Measurements from ENCODE around the gene CALML5. TPM values are rescaled to one million over a fixed set of nuclear protein-coding genes. Genes with fewer than 3 reads are reported as not detected.

Gene CALML5
- total and polyA plus RNA-seq, 8 donors = 0.92 to 16.2 (median 2.4) TPM; not detected in 5

DNA sequence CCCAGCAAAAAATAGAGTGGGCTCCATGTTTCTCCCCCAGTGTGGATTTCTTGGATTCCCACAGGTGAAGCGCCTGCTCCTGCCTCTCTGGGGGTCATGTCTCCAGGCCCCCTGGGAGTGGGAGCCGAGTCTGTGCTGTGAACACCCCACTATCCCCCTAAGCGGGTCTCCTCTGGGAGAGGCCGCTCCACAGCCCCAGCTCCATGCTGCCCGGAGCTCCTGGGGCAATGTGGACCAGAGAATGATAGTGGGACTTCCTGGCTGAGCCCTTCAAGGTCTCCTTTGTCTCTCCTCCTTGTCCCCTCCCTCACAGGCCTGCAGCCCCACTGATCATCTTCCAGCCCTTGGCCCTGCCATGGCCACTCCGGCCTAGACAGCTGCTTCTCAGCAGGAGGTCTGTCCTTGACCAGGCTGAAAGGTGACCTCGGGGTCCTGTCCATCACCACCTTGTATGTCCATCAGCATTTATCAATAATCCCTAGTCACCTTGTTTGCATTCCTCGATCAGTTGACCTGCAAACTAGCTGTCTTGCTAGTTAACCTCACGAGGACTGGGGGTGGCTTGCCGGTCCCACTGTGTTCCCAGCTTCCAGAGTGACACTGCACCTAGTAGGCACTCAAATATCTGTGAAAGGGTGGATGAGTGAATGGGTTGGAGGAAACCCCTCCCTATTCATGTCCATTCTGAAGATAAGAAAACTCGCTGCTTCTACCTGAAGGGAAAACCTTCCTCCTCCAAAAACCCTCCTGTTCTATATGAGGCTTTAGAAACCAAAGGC, 24.6 kb upstream of the CALML5 start:
- intact Hi-C loops (cut with DNase I; ENCODE audit: low total_unique reads) = no loop called here
- Histone ChIP-seq H3K27ac (no peak overlapping the region), H3K36me3 (no peaks in the 10 kb centered on the region), H3K4me3 (no peak overlapping the region), H3K27me3 (no peaks in the 10 kb centered on the region), H3K9me3 (no peaks in the 10 kb centered on the region), H3K4me1 (peaks cover 0 to 8% (median 0%) of the 10 kb centered on the region in 4 donors)
- DNase-seq = peak in 1 of 2 donors; percentile 11
- 85 to 90% (median 87%) methylated on average over 11 of the region's 11 CpGs for WGBS, 5 donors
- TF ChIP-seq EP300 (IDR thresholded peaks at IDR 0.05) = no peak
- TF ChIP-seq, protein P1, sequence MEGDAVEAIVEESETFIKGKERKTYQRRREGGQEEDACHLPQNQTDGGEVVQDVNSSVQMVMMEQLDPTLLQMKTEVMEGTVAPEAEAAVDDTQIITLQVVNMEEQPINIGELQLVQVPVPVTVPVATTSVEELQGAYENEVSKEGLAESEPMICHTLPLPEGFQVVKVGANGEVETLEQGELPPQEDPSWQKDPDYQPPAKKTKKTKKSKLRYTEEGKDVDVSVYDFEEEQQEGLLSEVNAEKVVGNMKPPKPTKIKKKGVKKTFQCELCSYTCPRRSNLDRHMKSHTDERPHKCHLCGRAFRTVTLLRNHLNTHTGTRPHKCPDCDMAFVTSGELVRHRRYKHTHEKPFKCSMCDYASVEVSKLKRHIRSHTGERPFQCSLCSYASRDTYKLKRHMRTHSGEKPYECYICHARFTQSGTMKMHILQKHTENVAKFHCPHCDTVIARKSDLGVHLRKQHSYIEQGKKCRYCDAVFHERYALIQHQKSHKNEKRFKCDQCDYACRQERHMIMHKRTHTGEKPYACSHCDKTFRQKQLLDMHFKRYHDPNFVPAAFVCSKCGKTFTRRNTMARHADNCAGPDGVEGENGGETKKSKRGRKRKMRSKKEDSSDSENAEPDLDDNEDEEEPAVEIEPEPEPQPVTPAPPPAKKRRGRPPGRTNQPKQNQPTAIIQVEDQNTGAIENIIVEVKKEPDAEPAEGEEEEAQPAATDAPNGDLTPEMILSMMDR (IDR thresholded peaks at IDR 0.05) = no peak
- TF ChIP-seq POLR2A (IDR thresholded peaks at IDR 0.05) = no peak
- no peak for TF ChIP-seq POLR2AphosphoS5 (IDR thresholded peaks at IDR 0.05)

DNA sequence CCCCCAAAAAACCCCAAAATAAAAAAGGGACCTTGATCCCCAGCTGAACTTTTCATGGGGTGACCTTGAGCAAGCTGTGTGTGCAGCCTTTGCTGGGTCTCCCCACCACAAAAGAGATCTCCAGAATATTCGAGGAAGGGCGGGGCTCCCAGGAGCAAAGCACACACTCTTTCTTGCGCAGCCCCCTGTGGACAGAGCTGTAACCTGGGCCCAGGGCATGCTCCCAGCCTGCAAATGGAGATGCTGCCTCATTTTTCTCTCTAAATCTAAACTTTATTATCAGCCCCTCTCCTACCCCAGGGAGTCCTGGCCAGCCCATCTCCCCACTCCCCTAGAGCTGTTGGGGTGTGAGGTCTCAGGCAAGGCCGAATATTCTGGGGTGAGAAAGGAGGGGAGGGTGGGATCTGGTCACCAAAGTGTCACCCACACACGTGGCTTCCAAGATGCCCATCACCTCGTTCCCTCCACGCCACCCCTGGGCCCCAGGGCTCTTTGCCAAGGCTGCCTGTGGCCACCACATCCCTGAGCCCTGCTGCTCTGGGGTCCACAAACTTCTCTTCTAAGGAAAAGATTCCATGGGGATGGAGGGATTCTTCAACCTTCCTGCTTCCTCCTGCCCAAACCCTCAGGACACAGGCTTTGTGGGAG, 23.7 kb upstream of the CALML5 start:
- Histone ChIP-seq H3K4me1 (peaks cover 0 to 6% (median 0%) of the 10 kb centered on the region in 4 donors), H3K4me3 (no peak overlapping the region), H3K27ac (no peak overlapping the region), H3K36me3 (no peaks in the 10 kb centered on the region), H3K27me3 (no peaks in the 10 kb centered on the region), H3K9me3 (no peaks in the 10 kb centered on the region)
- DNase-seq = peak in 1 of 2 donors; percentile 7
- intact Hi-C loops (cut with DNase I; ENCODE audit: low total_unique reads) = no loop called here
- 59 to 80% (median 77%) methylated on average over 7 of the region's 7 CpGs for WGBS, 5 donors
- TF ChIP-seq, protein P1 (IDR thresholded peaks at IDR 0.05) = no peak
- TF ChIP-seq POLR2AphosphoS5 (IDR thresholded peaks at IDR 0.05) (no peak), POLR2A (IDR thresholded peaks at IDR 0.05) (no peak), EP300 (IDR thresholded peaks at IDR 0.05) (no peak)

DNA sequence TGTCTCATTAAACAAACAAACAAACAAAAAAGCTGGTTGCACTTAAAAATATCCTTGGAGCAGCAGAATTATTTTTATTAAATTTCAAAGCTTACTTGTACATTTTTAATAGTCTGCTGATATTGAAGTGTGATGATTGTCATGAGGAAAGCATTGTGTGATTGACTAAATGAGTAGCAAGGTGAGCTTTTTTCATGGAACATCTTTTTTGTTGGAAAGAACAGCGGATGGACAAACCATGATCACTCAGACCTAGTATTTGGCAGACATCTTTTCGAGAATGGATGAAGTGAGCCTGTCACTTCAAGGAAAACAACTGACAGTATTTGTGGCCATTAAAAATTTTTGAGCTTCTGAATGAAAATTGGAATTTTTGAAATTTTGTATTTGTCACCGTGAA, 19.7 kb upstream of the CALML5 start:
- 94 to 97% (median 96%) methylated on average over 3 of the region's 3 CpGs for WGBS, 5 donors
- no peaks in the 10 kb centered on the region for H3K9me3 ChIP-seq
- no peak overlapping the region for H3K27ac ChIP-seq
- no peaks in the 10 kb centered on the region for H3K36me3 ChIP-seq
- intact Hi-C loops (cut with DNase I; ENCODE audit: low total_unique reads) = no loop called here
- H3K4me3 ChIP-seq = no peak overlapping the region
- no peak for DNase-seq
- TF ChIP-seq, protein P1 (IDR thresholded peaks at IDR 0.05) = no peak
- no peak for TF ChIP-seq EP300 (IDR thresholded peaks at IDR 0.05)
- no peak for TF ChIP-seq POLR2AphosphoS5 (IDR thresholded peaks at IDR 0.05)
- no peak for TF ChIP-seq POLR2A (IDR thresholded peaks at IDR 0.05)
- H3K27me3 ChIP-seq = no peaks in the 10 kb centered on the region
- H3K4me1 ChIP-seq = peaks cover 0 to 9% (median 0%) of the 10 kb centered on the region in 4 donors

DNA sequence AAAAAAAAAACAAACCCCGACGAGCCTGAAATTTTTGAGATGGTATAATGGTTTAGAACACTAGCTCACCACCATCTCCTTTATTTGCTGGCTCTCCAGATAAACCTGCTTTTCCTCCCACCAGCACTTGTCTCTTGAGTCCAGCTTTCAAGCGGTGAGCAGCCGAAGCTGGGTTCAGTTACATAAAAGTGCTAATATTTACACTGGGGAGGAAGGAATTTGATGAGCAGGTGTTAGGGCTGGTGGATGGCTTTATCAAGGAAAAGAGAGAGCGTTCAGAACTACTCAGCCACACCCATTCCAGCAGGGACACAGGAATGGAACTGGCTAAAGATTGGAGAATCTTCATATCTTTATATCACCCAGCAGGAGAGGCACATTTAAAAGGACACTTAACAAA, 18.8 kb upstream of the CALML5 start:
- intact Hi-C loops (cut with DNase I; ENCODE audit: low total_unique reads) = no loop called here
- Histone ChIP-seq H3K27me3 (no peaks in the 10 kb centered on the region), H3K4me1 (peaks cover 0 to 9% (median 0%) of the 10 kb centered on the region in 4 donors), H3K27ac (no peak overlapping the region), H3K4me3 (no peak overlapping the region), H3K36me3 (no peaks in the 10 kb centered on the region), H3K9me3 (no peaks in the 10 kb centered on the region)
- 27 to 51% (median 39%) methylated on average over 5 of the region's 5 CpGs for WGBS, 5 donors
- TF ChIP-seq, protein P1 (IDR thresholded peaks at IDR 0.05) = no peak
- no peak for TF ChIP-seq POLR2A (IDR thresholded peaks at IDR 0.05)
- TF ChIP-seq EP300 (IDR thresholded peaks at IDR 0.05) = no peak
- TF ChIP-seq POLR2AphosphoS5 (IDR thresholded peaks at IDR 0.05) = no peak
- DNase-seq = peak in 1 of 2 donors; percentile 50

Data from stomach (tissue), 9 donors.